K562 (cell line): Measurements from ENCODE around the gene DNALI1. TPM values are rescaled to one million over a fixed set of nuclear protein-coding genes. Genes with fewer than 3 reads are reported as not detected.

ENCODE experiments used
- BHLHE40 ChIP-seq: IDR thresholded peaks from 2 replicates; pipeline ENCODE4 v1.6.1; 2011; ENCODE audit warnings: low read length, improper control_type of control experiment
- BRD9 ChIP-seq: fragments of 450-650 bp; IDR thresholded peaks from 2 replicates; pipeline ENCODE4 v1.6.1; 2018; ENCODE audit warnings: low read depth; ENCODE audit not compliant: partially characterized antibody
- CBX8 ChIP-seq: fragments of 200-600 bp; sonication (generic); IDR thresholded peaks from 2 replicates; pipeline ENCODE4 v1.6.1; 2012; ENCODE audit warnings: borderline replicate concordance, mixed run types, low read depth, mild to moderate bottlenecking, moderate library complexity, mixed read lengths, low read length, control low read depth, inconsistent platforms; ENCODE audit not compliant: poor library complexity, severe bottlenecking; ENCODE audit errors: extremely low read depth
- CSDE1 ChIP-seq, 2 experiments: fragments of 450-650 bp; IDR thresholded peaks; 2 replicates each; pipeline ENCODE4 v1.6.1; 2016; ENCODE audit warnings: mild to moderate bottlenecking in 1 of 2
- FOS ChIP-seq: IDR thresholded peaks from 3 replicates; pipeline ENCODE4 v1.6.1; 2011; ENCODE audit not compliant: insufficient read length; ENCODE audit errors: extremely low read depth
- FOSL1 ChIP-seq: fragments of 200-800 bp; sonication (Bioruptor generic); conservative IDR thresholded peaks from 2 replicates; pipeline ENCODE4 v1.6.1; 2016; ENCODE audit warnings: missing genetic modification characterization, missing compliant biosample characterization
- FUS ChIP-seq: fragments of 200-400 bp; formaldehyde crosslinking; optimal IDR thresholded peaks from 2 replicates; pipeline ENCODE3; 2017; ENCODE audit warnings: low read depth, low read length
- MCM3 ChIP-seq: fragments of 450-650 bp; IDR thresholded peaks from 2 replicates; pipeline ENCODE4 v1.6.1; 2016
- MEF2D ChIP-seq: conservative IDR thresholded peaks from 2 replicates; pipeline ENCODE4 v1.6.1; 2016; ENCODE audit warnings: low read depth, missing genetic modification characterization, missing compliant biosample characterization
- NR2C1 ChIP-seq, 2 experiments: fragments of 450-650 bp; IDR thresholded peaks; 2 replicates each; pipeline ENCODE4 v1.6.1; 2017; ENCODE audit warnings: mild to moderate bottlenecking in 2 of 2, antibody characterized with exemption in 1 of 2, inconsistent platforms in 1 of 2, missing compliant biosample characterization in 1 of 2, missing genetic modification characterization in 1 of 2
- PHF21A ChIP-seq: fragments of 450-650 bp; IDR thresholded peaks from 2 replicates; pipeline ENCODE4 v1.6.1; 2017; ENCODE audit warnings: low read depth, borderline replicate concordance
- PHTF2 ChIP-seq: fragments of 250-450 bp; sonication (Bioruptor Pico); IDR thresholded peaks from 2 replicates; pipeline ENCODE4 v1.5.0; 2021; ENCODE audit warnings: mild to moderate bottlenecking
- POLR2B ChIP-seq: fragments of 450-650 bp; IDR thresholded peaks from 2 replicates; pipeline ENCODE4 v1.6.1; 2018; ENCODE audit warnings: low read depth; ENCODE audit not compliant: partially characterized antibody
- PRMT5 ChIP-seq: sonication (generic); formaldehyde crosslinking; IDR thresholded peaks from 2 replicates; pipeline ENCODE4 v1.5.0; 2020; ENCODE audit warnings: missing genetic modification reagents
- RFX1 ChIP-seq: fragments of 450-650 bp; IDR thresholded peaks from 2 replicates; pipeline ENCODE4 v1.6.1; 2016; ENCODE audit warnings: mild to moderate bottlenecking, moderate library complexity
- SMARCA5 ChIP-seq: fragments of 450-650 bp; IDR thresholded peaks from 2 replicates; pipeline ENCODE4 v1.6.1; 2016
- THRA ChIP-seq: fragments of 450-650 bp; IDR thresholded peaks from 2 replicates; pipeline ENCODE4 v1.6.1; 2017; ENCODE audit warnings: mild to moderate bottlenecking, moderate library complexity
- U2AF1 ChIP-seq: fragments of 200-400 bp; formaldehyde crosslinking; optimal IDR thresholded peaks from 2 replicates; pipeline ENCODE3; 2017; ENCODE audit warnings: mild to moderate bottlenecking, low read depth, low read length, moderate library complexity
- XRCC3 ChIP-seq: fragments of 450-650 bp; IDR thresholded peaks from 2 replicates; pipeline ENCODE4 v1.6.1; 2017; ENCODE audit warnings: mild to moderate bottlenecking, moderate library complexity
- ZBTB7A ChIP-seq: IDR thresholded peaks from 2 replicates; pipeline ENCODE4 v1.6.1; 2011; ENCODE audit warnings: low read depth, mild to moderate bottlenecking, low read length, moderate library complexity, borderline replicate concordance; ENCODE audit not compliant: control insufficient read depth
- ZNF175 ChIP-seq: fragments of 200-800 bp; sonication (Bioruptor generic); IDR thresholded peaks from 2 replicates; pipeline ENCODE4 v1.6.1; 2016; ENCODE audit warnings: low read depth, mild to moderate bottlenecking, missing genetic modification characterization, missing compliant biosample characterization
- ZNF431 ChIP-seq: sonication (generic); formaldehyde crosslinking; IDR thresholded peaks from 2 replicates; pipeline ENCODE4 v1.8.0; 2022; ENCODE audit warnings: mild to moderate bottlenecking, missing genetic modification reagents
- ZNF592 ChIP-seq: fragments of 450-650 bp; IDR thresholded peaks from 2 replicates; pipeline ENCODE4 v1.6.1; 2017; ENCODE audit warnings: antibody characterized with exemption, mild to moderate bottlenecking
- ZNF780A ChIP-seq: fragments of 250-450 bp; sonication (Bioruptor Pico); IDR thresholded peaks from 2 replicates; pipeline ENCODE4 v1.5.0; 2021; ENCODE audit warnings: mild to moderate bottlenecking
- ZSCAN29 ChIP-seq: fragments of 450-650 bp; IDR thresholded peaks from 2 replicates; pipeline ENCODE4 v1.6.1; 2017
- polyA plus RNA-seq, 8 experiments: library from polyadenylated mRNA; depleted of rRNA in 4 of 8; stranded (reverse) in 5 of 8; unstranded in 3 of 8; fragments of >200 nt; fragmentation: Nextera tagmentation in 2 of 8; fragmentation: Illumina TruSeq in 1 of 8; extraction: Ambion mirVana in 2 of 8; extraction: Trizol in 1 of 8; gene quantifications; 2 replicates each; pipeline versions ENCODE4 v1.2.1 to v1.2.3, GENCODE V29; 2011 to 2014; ENCODE audit warnings: inconsistent platforms in 1 of 8, missing spikeins in 1 of 8
- total RNA-seq, 7 experiments: library from RNA; depleted of rRNA in 6 of 7; stranded (reverse); fragments of >200 nt in 6 of 7; fragmentation: Illumina TruSeq in 2 of 7; extraction: Trizol in 2 of 7; gene quantifications; 2 replicates each; pipeline versions ENCODE4 v1.2.1 to v1.2.3, GENCODE V29; 2011 to 2021; ENCODE audit warnings: low replicate concordance in 1 of 7

DNALI1 gene
- total and polyA plus RNA-seq, 9 of the 15 experiments (the other 6 are each of a cell fraction or from before 2014, with no cell fraction given) = 0.87 to 5.6 (median 1.2) TPM

GRCh38 chr1:37514350-37515184 is 42.2 kb upstream of the DNALI1 start, which contains the start of gene MEAF6 (continued):
- TF ChIP-seq BRD9 = no peak
- peak; percentile 62; the same call in 1 of the 2 replicates for TF ChIP-seq ZBTB7A
- TF ChIP-seq PHTF2 (CRISPR knock-in tag) = no peak
- TF ChIP-seq MCM3 = no peak
- TF ChIP-seq MEF2D (tag) = peak; percentile 54; the same call in 1 of the 2 replicates
- no peak for TF ChIP-seq CBX8
- TF ChIP-seq RFX1 = no peak
- TF ChIP-seq FUS = no peak
- no peak for TF ChIP-seq THRA
- no peak for TF ChIP-seq ZNF431 (CRISPR knock-in tag)
- TF ChIP-seq FOSL1 (tag) = no peak
- no peak for TF ChIP-seq SMARCA5
- TF ChIP-seq U2AF1 = peak; percentile 84
- peak; percentile 88 for TF ChIP-seq BHLHE40
- peak; percentile 60; the same call in 1 of the 2 replicates for TF ChIP-seq ZNF175
- peak; percentile 53; the same call in 1 of the 2 replicates for TF ChIP-seq NR2C1 (IDR thresholded peaks at IDR 0.05)
- no peak for TF ChIP-seq NR2C1 (tag; IDR thresholded peaks at IDR 0.05)
- no peak for TF ChIP-seq XRCC3
- peak; percentile 95 for TF ChIP-seq ZNF592
- no peak for TF ChIP-seq PRMT5 (CRISPR knock-in tag)
- TF ChIP-seq ZSCAN29 = peak; percentile 81; the same call in 1 of the 2 replicates
- TF ChIP-seq PHF21A = no peak
- peak; percentile 91 for TF ChIP-seq POLR2B
- no peak for TF ChIP-seq CSDE1 (IDR thresholded peaks at IDR 0.05)
- TF ChIP-seq ZNF780A = no peak
- no peak for TF ChIP-seq FOS
